Common myeloid progenitor, CD34-positive (primary cell): ENCODE measurements around the gene PTGES2.

Experiments used
- CTCF ChIA-PET: fragments of 350-600 bp; sonication (Branson Sonifier 250); formaldehyde crosslinking; loops from one replicate; lab custom pipeline; 2021; ENCODE audit warnings: antibody characterized with exemption; lab: Charles Lee
- POLR2A ChIA-PET: fragments of 350-600 bp; sonication (Branson Sonifier 250); formaldehyde crosslinking; loops from one replicate; lab custom pipeline; 2021; ENCODE audit warnings: antibody characterized with exemption; lab: Charles Lee
- DNase-seq, 3 donors: peaks; one replicate each; pipeline versions ENCODE4 v3.0.0 to v3.0.0-alpha.2; 2013
- H3K27ac ChIP-seq, 2 experiments: 1 replicate in 1 of 2; 2 replicates in 1 of 2; pipeline ENCODE4 v1.7.0; 2013; ENCODE audit warnings: inconsistent platforms in 2 of 2, low read length in 2 of 2, mild to moderate bottlenecking in 2 of 2, low read depth in 1 of 2, moderate library complexity in 1 of 2; ENCODE audit not compliant: severe bottlenecking in 2 of 2, insufficient read depth in 1 of 2, poor library complexity in 1 of 2
- H3K27me3 ChIP-seq, 5 experiments: replicated peaks in 2 of 5; 1 replicate in 3 of 5; 2 replicates in 2 of 5; pipeline versions ENCODE4 v1.6.1 to v1.7.0; 2013; ENCODE audit warnings: low read length in 4 of 5, mild to moderate bottlenecking in 2 of 5, moderate library complexity in 2 of 5, inconsistent platforms in 1 of 5; ENCODE audit not compliant: insufficient read depth in 5 of 5, control insufficient read depth in 4 of 5
- H3K36me3 ChIP-seq, 4 experiments: 1 replicate in 2 of 4; 2 replicates in 2 of 4; pipeline versions ENCODE4 v1.6.1 to v1.7.0; 2013; ENCODE audit warnings: low read length in 3 of 4, control low read depth in 1 of 4, mild to moderate bottlenecking in 1 of 4; ENCODE audit not compliant: control insufficient read depth in 4 of 4, insufficient read depth in 4 of 4
- H3K4me1 ChIP-seq, 4 experiments: 1 replicate in 3 of 4; 2 replicates in 1 of 4; pipeline versions ENCODE4 v1.6.1 to v1.7.1; 2013; ENCODE audit warnings: low read length in 3 of 4, mild to moderate bottlenecking in 3 of 4, control low read depth in 1 of 4, inconsistent platforms in 1 of 4, moderate library complexity in 1 of 4; ENCODE audit not compliant: control insufficient read depth in 4 of 4, insufficient read depth in 4 of 4; ENCODE audit errors: control extremely low read depth in 1 of 4
- H3K4me3 ChIP-seq, 7 experiments: 1 replicate in 4 of 7; 2 replicates in 3 of 7; pipeline versions ENCODE4 v1.5.1 to v1.7.0; 2013; ENCODE audit warnings: mild to moderate bottlenecking in 7 of 7, low read length in 6 of 7, moderate library complexity in 6 of 7, inconsistent platforms in 2 of 7, low read depth in 2 of 7, control low read depth in 1 of 7; ENCODE audit not compliant: insufficient read depth in 4 of 7, control insufficient read depth in 1 of 7; ENCODE audit errors: extremely low read depth in 1 of 7
- H3K9me3 ChIP-seq, 5 experiments: 1 replicate in 4 of 5; 2 replicates in 1 of 5; pipeline versions ENCODE4 v1.6.1 to v1.7.1; 2013; ENCODE audit warnings: low read length in 4 of 5, mild to moderate bottlenecking in 2 of 5, inconsistent platforms in 1 of 5, low read depth in 1 of 5, moderate library complexity in 1 of 5; ENCODE audit not compliant: control insufficient read depth in 4 of 5, insufficient read depth in 2 of 5; ENCODE audit errors: control extremely low read depth in 1 of 5
- WGBS: methylation state at CpG from one replicate; pipeline ENCODE4 v1.1.5; 2013; ENCODE audit not compliant: insufficient coverage; 5-methylcytosine and 5-hydroxymethylcytosine counted together

The PTGES2 gene

DNA sequence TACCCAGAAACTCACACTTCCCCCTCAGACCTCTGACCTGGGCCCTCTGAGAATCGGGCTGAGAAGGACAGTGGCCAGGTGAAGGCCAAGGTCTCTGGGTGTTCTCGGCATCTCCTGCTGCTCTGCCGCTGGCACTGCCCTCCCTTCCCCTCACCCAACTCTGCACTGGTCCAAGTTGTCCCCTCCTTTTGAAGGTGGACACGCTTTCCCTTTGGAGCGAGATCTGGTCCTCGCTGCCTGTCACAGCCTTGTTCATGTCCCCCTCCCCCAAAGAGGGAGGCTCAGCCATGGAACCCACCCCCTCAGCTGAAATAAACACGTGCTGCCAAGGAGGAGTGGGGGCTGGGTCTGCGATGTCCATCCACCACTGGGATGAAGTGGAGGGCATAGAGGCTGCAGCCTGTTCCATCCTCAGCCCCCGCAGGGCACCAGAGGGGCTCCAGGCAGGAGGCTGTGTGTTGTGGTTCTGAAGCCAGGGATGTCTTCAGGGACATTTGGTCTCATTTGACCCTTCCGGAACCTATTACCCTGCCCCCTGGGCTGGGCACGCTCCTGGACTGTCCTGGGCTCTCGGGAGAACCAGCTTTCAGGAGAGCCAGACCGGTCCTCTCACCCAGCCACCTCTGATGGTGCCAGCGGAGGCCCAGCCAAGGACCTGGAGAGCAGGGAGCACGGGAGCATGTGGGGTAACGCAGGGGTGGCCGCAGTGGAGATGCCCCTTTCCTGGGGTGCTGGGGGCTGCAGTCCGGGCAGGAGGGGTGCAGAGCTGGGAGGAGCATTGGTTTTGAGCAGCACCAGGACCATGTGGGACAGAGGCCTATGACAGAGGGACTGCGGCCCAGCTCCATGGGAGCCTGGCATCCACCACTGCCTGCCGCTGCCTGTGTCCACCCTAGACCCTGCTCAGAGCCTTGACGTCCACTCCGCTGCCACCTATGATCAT lies 17.0 kb upstream of the PTGES2 start:
- Histone ChIP-seq H3K9me3 (no peaks in the 10 kb centered on the region), H3K4me1 (peaks cover 0 to 10% (median 6%) of the 10 kb centered on the region in 4 experiments), H3K27me3 (no peaks in the 10 kb centered on the region), H3K4me3 (no peak overlapping the region), H3K36me3 (no peaks in the 10 kb centered on the region), H3K27ac (no peak overlapping the region)
- CTCF ChIA-PET = interaction anchor here (1.3 kb wide), 1 partner anchor 27 kb away, joined by 4 read pairs; no protein-coding TSS in a partner anchor
- DNase-seq = no peak
- WGBS = 95% methylated on average over 17 of the region's 22 CpGs
- POLR2A ChIA-PET = no interaction called here

GRCh38 chr9:128143525-128144238 lies 16.2 kb upstream of the PTGES2 start:
- Histone ChIP-seq H3K4me1 (peaks cover 0 to 8% (median 2%) of the 10 kb centered on the region in 4 experiments), H3K4me3 (no peak overlapping the region), H3K36me3 (no peaks in the 10 kb centered on the region), H3K27me3 (no peaks in the 10 kb centered on the region), H3K9me3 (no peaks in the 10 kb centered on the region), H3K27ac (no peak overlapping the region)
- WGBS = 84% methylated on average over 7 of the region's 8 CpGs
- ChIA-PET POLR2A (interaction anchor here (0.6 to 1.1 kb wide), 3 partner anchors 7 to 107 kb away, joined by 3 to 5 read pairs (median 3); partner anchors contain the start of gene BBLN), CTCF (interaction anchor here (1.2 to 1.5 kb wide), 2 partner anchors 15 to 28 kb away, joined by 4 read pairs; no protein-coding TSS in a partner anchor)
- DNase-seq = no peak

DNA sequence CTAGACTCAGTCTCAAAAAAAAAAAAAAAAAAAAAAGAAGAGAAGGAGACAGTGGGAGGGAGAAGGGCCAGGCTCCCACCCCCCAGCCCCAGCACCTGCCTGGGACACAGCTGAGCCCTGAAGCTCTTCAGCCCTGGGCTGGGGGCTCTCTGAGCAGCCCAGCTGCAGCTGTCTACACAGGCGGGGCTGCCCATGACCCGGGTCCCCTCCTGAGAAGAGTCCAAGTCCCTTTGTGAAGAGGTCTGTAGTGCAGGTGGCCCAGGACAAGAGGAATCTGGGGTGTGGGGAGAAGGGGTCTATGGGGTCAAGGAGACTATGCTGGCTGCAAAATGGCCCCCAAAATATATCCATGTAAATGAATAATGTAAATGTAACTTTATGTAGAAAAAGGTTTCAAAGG lies 15.1 kb upstream of the PTGES2 start:
- DNase-seq = no peak
- CTCF ChIA-PET = interaction anchor here (0.7 to 1.5 kb wide), 3 partner anchors 13 to 26 kb away, joined by 4 read pairs; no protein-coding TSS in a partner anchor
- no CpG with 5 or more reads among the region's 2 CpGs for WGBS
- POLR2A ChIA-PET = interaction anchor here (0.7 to 1.1 kb wide), 2 partner anchors 8 to 17 kb away, joined by 3 read pairs; partner anchors contain the start of gene BBLN
- no peak overlapping the region for H3K4me3 ChIP-seq
- H3K36me3 ChIP-seq = no peaks in the 10 kb centered on the region
- no peaks in the 10 kb centered on the region for H3K27me3 ChIP-seq
- H3K27ac ChIP-seq = no peak overlapping the region
- H3K4me1 ChIP-seq = peaks cover 0 to 8% (median 2%) of the 10 kb centered on the region in 4 experiments
- H3K9me3 ChIP-seq = no peaks in the 10 kb centered on the region

DNA sequence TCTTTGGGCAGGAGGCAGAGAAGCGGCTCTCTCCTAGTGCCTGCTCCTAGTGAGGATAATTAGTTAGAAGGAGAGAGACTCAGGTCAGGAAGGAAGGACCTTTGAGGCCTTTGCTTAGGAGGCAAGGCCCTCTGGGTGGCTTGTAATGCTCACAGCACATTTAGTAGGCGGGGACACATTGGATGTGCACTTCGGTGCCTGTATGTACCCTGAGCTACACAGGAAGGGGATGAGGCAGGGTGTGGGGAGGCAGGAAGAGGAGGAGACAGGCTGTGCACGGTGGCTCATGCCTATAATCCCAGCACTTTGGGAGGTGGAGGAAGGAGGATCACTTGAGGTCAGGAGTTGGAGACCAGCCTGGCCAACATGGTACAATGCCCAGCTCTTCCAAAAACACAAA lies 14.5 kb upstream of the PTGES2 start:
- 53% methylated on average over 4 of the region's 4 CpGs for WGBS
- Histone ChIP-seq H3K4me1 (peaks cover 0 to 8% (median 2%) of the 10 kb centered on the region in 4 experiments), H3K27me3 (no peaks in the 10 kb centered on the region), H3K27ac (no peak overlapping the region), H3K9me3 (no peaks in the 10 kb centered on the region), H3K36me3 (no peaks in the 10 kb centered on the region), H3K4me3 (no peak overlapping the region)
- no peak for DNase-seq
- CTCF ChIA-PET = interaction anchor here (0.7 kb wide), 1 partner anchor 24 kb away, joined by 4 read pairs; no protein-coding TSS in a partner anchor
- POLR2A ChIA-PET = no interaction called here

DNA sequence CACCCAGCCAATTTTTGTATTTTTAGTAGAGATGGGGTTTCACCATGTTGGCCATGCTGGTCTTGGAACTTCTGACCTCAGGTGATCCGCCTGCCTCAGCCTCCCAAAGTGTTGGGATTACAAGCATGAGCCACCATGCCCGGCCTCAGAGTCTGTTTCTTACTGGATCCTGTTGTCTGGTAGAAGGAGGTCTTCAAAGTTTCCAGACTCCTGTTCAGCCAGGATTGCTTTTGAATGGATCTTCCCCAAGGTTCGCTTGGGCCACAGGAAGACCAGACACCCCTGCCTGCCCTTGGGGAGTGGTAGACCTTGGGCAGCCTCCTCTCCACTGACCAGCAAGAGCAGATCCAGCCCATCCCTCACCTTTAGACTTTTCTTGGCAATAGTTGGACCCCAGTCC lies 14.1 kb upstream of the PTGES2 start:
- no peaks in the 10 kb centered on the region for H3K27me3 ChIP-seq
- whole genome bisulfite sequencing = 86% methylated on average over 2 of the region's 3 CpGs
- H3K9me3 ChIP-seq = no peaks in the 10 kb centered on the region
- ChIA-PET POLR2A (no interaction called here), CTCF (interaction anchor here (0.7 kb wide), 1 partner anchor 24 kb away, joined by 4 read pairs; no protein-coding TSS in a partner anchor)
- H3K4me3 ChIP-seq = no peak overlapping the region
- no peak overlapping the region for H3K27ac ChIP-seq
- no peak for DNase-seq
- peaks cover 0 to 8% (median 2%) of the 10 kb centered on the region in 4 experiments for H3K4me1 ChIP-seq
- H3K36me3 ChIP-seq = no peaks in the 10 kb centered on the region

DNA sequence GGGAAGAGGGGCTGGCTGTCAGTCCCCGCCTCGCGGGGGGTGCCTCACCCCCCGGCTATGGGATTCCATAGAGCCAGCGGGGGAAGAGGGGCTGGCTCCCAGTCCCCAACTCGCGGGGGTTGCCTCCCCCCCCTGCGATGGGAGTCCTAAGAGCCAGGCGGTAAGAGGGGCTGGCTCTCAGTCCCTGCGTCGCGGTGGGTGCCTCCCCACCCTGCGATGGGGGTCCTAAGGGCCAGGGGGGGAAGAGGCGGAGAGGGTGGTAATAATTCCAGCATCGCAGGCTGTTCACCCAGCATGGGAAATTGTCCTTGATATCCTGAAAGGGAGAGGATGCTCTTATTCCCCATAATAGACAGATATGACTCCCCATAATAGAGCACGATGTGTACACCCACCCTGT lies 12.1 kb upstream of the PTGES2 start:
- H3K27ac ChIP-seq = no peak overlapping the region
- no peaks in the 10 kb centered on the region for H3K27me3 ChIP-seq
- no peaks in the 10 kb centered on the region for H3K9me3 ChIP-seq
- H3K4me1 ChIP-seq = peaks cover 0 to 14% (median 7%) of the 10 kb centered on the region in 4 experiments
- DNase-seq = no peak
- ChIA-PET POLR2A (no interaction called here), CTCF (no interaction called here)
- no peak overlapping the region for H3K4me3 ChIP-seq
- 100% methylated on average over 4 of the region's 16 CpGs for WGBS
- no peaks in the 10 kb centered on the region for H3K36me3 ChIP-seq
